ENCODE results near the gene PTPN21. TPM values are rescaled to one million over a fixed set of nuclear protein-coding genes. Genes with fewer than 3 reads are reported as not detected.

PTPN21 gene
- total and polyA plus RNA-seq, 9 of the 15 experiments (the other 6 are each of a cell fraction or from before 2014, with no cell fraction given) = 0.06 to 1.9 (median 0.94) TPM

DNA sequence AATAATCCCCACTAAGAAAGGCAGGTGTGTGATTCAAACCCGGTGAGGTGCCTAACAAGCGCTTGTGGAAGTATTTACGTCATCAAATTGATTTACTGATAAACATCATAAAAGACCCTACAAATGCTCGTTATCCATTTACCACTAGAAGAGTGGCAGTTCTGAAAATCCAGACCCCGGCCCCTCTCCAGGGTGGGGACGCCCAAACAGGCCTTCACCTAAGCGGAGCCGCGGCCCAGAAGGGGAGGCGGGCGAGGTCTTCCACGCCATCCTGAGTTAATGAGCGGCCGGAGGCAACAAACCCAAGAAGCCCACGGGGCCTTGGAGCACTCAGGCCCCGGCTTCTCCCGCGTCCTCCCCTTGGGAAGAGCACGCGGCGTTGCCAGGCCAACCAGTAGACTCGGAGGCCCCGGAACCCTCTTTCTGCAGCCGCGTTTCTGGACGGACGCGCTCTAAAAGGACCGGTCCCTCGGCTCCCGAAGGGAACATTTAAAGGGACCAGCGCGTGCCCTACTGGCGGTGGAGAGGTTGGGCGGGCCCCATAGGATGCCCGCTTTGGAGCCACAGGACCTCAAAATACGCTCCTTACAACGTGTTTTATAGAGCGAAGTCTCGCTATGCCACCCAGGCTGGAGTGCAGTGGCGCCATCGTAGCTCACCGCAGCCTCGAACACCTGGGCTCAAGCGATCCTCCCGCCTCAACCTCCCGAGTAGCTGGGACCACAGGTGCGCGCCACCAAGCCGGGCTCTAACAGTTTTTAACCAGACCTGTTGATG is 3.5 kb downstream of the PTPN21 start (continued):
- TF ChIP-seq DPF2 (IDR thresholded peaks at IDR 0.05) (no peak), SMAD2 (IDR thresholded peaks at IDR 0.05; ENCODE audit: low read depth, low read length) (no peak), ZBTB7A (IDR thresholded peaks at IDR 0.05; ENCODE audit: borderline replicate concordance, control insufficient read depth, low read depth, low read length) (no peak), ZNF124 (CRISPR knock-in tag; IDR thresholded peaks at IDR 0.05) (no peak), TCF15 (CRISPR knock-in tag; IDR thresholded peaks at IDR 0.05) (no peak), CBX2 (IDR thresholded peaks at IDR 0.05; ENCODE audit: insufficient read depth, low read length, poor library complexity, severe bottlenecking) (no peak), SIX5 (IDR thresholded peaks at IDR 0.05; ENCODE audit: borderline replicate concordance in 1 of 2, insufficient read depth in 1 of 2, low read depth in 1 of 2, low read length in 2 of 2) (peak in 1 of 2 experiments; percentile 12; a peak in 1 of 4 replicates), HDAC6 (IDR thresholded peaks at IDR 0.05; ENCODE audit: low read depth, low read length) (no peak), RBBP5 (IDR thresholded peaks at IDR 0.05; ENCODE audit: borderline replicate concordance, insufficient read depth, low read length, poor library complexity, severe bottlenecking) (no peak), ELF4 (CRISPR knock-in tag; IDR thresholded peaks at IDR 0.05) (no peak), FOXM1 (IDR thresholded peaks at IDR 0.05; ENCODE audit: low read depth) (0 out of 2 replicates have a peak, but pooled peaks have one; percentile 16), FOXM1 (CRISPR knock-in tag; IDR thresholded peaks at IDR 0.05; ENCODE audit: low read depth) (no peak), SLC30A9 (CRISPR knock-in tag; IDR thresholded peaks at IDR 0.05) (no peak), LCOR (CRISPR knock-in tag; IDR thresholded peaks at IDR 0.05) (no peak), MYC (IDR thresholded peaks at IDR 0.05; ENCODE audit: low read depth, low read length) (peak; percentile 37; the same call in 1 of the 2 replicates), MYC (CRISPR knock-in tag; IDR thresholded peaks at IDR 0.05; ENCODE audit: borderline replicate concordance, low read depth) (no peak), GTF2F1 (IDR thresholded peaks at IDR 0.05; ENCODE audit: low read depth, low read length) (no peak), SMARCA5 (IDR thresholded peaks at IDR 0.05) (no peak), BRD4 (IDR thresholded peaks at IDR 0.05) (no peak), SREBF2 (CRISPR knock-in tag; IDR thresholded peaks at IDR 0.05) (no peak), PHF20 (IDR thresholded peaks at IDR 0.05; ENCODE audit: partially characterized antibody) (peak; percentile 45), ZFP30 (CRISPR knock-in tag; IDR thresholded peaks at IDR 0.05; ENCODE audit: borderline replicate concordance) (no peak), MBD1 (CRISPR knock-in tag; IDR thresholded peaks at IDR 0.05) (no peak)
- TF ChIP-seq, protein P1, sequence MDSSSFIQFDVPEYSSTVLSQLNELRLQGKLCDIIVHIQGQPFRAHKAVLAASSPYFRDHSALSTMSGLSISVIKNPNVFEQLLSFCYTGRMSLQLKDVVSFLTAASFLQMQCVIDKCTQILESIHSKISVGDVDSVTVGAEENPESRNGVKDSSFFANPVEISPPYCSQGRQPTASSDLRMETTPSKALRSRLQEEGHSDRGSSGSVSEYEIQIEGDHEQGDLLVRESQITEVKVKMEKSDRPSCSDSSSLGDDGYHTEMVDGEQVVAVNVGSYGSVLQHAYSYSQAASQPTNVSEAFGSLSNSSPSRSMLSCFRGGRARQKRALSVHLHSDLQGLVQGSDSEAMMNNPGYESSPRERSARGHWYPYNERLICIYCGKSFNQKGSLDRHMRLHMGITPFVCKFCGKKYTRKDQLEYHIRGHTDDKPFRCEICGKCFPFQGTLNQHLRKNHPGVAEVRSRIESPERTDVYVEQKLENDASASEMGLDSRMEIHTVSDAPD (CRISPR knock-in tag; IDR thresholded peaks at IDR 0.05) = no peak
- TF ChIP-seq, protein P2, sequence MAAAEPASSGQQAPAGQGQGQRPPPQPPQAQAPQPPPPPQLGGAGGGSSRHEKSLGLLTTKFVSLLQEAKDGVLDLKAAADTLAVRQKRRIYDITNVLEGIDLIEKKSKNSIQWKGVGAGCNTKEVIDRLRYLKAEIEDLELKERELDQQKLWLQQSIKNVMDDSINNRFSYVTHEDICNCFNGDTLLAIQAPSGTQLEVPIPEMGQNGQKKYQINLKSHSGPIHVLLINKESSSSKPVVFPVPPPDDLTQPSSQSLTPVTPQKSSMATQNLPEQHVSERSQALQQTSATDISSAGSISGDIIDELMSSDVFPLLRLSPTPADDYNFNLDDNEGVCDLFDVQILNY (CRISPR knock-in tag; IDR thresholded peaks at IDR 0.05) = no peak
